ENCODE data around the gene CES5A.

GRCh38 chr16:55830658-55831294 is 44.4 kb downstream of the CES5A start:
- no peak for TF ChIP-seq CTCF (IDR thresholded peaks at IDR 0.05)
- TF ChIP-seq POLR2A (IDR thresholded peaks at IDR 0.05): no peak

Data from heart left ventricle (tissue), 13 donors.